ENCODE measurements around the gene ZGLP1. TPM values are rescaled to one million over a fixed set of nuclear protein-coding genes. Genes with fewer than 3 reads are reported as not detected.

Gene ZGLP1
- total and polyA plus RNA-seq, 2 of the 13 experiments (the other 11 are each of a cell fraction or from before 2014, with no cell fraction given), result 2.4 to 3.0 TPM

DNA sequence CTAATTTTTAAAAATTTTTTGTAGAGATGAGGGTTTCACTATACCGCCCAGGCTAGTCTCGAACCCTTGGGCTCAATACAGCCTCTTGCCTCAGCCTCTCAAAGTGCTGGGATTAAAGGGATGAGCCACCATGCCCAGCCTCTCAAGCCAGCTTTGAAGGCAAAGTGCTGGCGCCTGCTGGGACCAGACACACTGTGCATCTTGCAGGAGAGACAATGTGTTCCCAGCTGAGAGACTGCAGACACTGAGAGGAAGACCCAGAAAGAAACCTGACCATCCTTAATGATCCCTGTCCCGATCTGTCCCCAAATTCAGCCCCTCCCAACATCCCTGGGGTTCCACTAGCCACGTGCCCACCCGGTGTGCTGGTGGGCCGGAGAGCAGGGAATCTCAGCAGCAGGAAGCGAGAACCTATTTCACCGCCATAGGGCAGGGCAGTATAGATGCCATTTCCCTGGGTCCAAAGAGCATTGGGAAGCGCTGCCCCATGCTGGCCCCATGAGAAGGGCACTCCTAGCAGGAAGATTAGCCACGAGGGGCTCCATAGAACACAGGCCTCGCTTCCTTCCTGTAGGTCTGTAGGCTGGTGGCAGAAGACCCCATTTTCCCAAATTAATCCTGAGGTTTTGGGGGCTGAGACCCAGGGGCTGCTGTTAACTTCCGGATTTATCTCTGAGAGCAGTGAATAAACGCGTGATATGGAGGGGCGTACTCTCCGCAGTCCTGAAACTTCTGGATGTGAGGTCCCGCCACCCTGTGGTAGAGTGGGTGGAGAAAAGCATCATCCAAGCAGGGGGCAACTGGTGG lies 22.7 kb upstream of the ZGLP1 start (continued):
- no peak for TF ChIP-seq GPN1 (CRISPR knock-in tag; IDR thresholded peaks at IDR 0.05; ENCODE audit: borderline replicate concordance)
- no peak for TF ChIP-seq ZSCAN21 (CRISPR knock-in tag; IDR thresholded peaks at IDR 0.05; ENCODE audit: borderline replicate concordance)
- TF ChIP-seq, protein P1, sequence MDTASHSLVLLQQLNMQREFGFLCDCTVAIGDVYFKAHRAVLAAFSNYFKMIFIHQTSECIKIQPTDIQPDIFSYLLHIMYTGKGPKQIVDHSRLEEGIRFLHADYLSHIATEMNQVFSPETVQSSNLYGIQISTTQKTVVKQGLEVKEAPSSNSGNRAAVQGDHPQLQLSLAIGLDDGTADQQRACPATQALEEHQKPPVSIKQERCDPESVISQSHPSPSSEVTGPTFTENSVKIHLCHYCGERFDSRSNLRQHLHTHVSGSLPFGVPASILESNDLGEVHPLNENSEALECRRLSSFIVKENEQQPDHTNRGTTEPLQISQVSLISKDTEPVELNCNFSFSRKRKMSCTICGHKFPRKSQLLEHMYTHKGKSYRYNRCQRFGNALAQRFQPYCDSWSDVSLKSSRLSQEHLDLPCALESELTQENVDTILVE (CRISPR knock-in tag; IDR thresholded peaks at IDR 0.05), result 0 out of 2 replicates have a peak, but pooled peaks have one; percentile 10
- TF ChIP-seq, protein P2, sequence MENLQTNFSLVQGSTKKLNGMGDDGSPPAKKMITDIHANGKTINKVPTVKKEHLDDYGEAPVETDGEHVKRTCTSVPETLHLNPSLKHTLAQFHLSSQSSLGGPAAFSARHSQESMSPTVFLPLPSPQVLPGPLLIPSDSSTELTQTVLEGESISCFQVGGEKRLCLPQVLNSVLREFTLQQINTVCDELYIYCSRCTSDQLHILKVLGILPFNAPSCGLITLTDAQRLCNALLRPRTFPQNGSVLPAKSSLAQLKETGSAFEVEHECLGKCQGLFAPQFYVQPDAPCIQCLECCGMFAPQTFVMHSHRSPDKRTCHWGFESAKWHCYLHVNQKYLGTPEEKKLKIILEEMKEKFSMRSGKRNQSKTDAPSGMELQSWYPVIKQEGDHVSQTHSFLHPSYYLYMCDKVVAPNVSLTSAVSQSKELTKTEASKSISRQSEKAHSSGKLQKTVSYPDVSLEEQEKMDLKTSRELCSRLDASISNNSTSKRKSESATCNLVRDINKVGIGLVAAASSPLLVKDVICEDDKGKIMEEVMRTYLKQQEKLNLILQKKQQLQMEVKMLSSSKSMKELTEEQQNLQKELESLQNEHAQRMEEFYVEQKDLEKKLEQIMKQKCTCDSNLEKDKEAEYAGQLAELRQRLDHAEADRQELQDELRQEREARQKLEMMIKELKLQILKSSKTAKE (CRISPR knock-in tag; IDR thresholded peaks at IDR 0.05; ENCODE audit: borderline replicate concordance), result no peak
- TF ChIP-seq SRSF9 (IDR thresholded peaks at IDR 0.05; ENCODE audit: borderline replicate concordance, insufficient read depth, low read depth, low read length, poor library complexity, severe bottlenecking), result no peak
- 0 out of 2 replicates have a peak, but pooled peaks have one; percentile 30 for TF ChIP-seq ZNF431 (CRISPR knock-in tag; IDR thresholded peaks at IDR 0.05; ENCODE audit: borderline replicate concordance, low read depth)
- TF ChIP-seq, protein P3, sequence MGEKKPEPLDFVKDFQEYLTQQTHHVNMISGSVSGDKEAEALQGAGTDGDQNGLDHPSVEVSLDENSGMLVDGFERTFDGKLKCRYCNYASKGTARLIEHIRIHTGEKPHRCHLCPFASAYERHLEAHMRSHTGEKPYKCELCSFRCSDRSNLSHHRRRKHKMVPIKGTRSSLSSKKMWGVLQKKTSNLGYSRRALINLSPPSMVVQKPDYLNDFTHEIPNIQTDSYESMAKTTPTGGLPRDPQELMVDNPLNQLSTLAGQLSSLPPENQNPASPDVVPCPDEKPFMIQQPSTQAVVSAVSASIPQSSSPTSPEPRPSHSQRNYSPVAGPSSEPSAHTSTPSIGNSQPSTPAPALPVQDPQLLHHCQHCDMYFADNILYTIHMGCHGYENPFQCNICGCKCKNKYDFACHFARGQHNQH (CRISPR knock-in tag; IDR thresholded peaks at IDR 0.05), result 0 out of 2 replicates have a peak, but pooled peaks have one; percentile 9
- no peak for TF ChIP-seq ZNF720 (CRISPR knock-in tag; IDR thresholded peaks at IDR 0.05)
- TF ChIP-seq ZNF816 (CRISPR knock-in tag; IDR thresholded peaks at IDR 0.05; ENCODE audit: borderline replicate concordance), result no peak
- TF ChIP-seq SP140L (CRISPR knock-in tag; IDR thresholded peaks at IDR 0.05; ENCODE audit: borderline replicate concordance), result no peak
- TF ChIP-seq, protein P4, sequence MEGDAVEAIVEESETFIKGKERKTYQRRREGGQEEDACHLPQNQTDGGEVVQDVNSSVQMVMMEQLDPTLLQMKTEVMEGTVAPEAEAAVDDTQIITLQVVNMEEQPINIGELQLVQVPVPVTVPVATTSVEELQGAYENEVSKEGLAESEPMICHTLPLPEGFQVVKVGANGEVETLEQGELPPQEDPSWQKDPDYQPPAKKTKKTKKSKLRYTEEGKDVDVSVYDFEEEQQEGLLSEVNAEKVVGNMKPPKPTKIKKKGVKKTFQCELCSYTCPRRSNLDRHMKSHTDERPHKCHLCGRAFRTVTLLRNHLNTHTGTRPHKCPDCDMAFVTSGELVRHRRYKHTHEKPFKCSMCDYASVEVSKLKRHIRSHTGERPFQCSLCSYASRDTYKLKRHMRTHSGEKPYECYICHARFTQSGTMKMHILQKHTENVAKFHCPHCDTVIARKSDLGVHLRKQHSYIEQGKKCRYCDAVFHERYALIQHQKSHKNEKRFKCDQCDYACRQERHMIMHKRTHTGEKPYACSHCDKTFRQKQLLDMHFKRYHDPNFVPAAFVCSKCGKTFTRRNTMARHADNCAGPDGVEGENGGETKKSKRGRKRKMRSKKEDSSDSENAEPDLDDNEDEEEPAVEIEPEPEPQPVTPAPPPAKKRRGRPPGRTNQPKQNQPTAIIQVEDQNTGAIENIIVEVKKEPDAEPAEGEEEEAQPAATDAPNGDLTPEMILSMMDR (CRISPR knock-in tag; IDR thresholded peaks at IDR 0.05), result peak; percentile 12; the same call in 1 of the 2 replicates
- TF ChIP-seq, protein P5, sequence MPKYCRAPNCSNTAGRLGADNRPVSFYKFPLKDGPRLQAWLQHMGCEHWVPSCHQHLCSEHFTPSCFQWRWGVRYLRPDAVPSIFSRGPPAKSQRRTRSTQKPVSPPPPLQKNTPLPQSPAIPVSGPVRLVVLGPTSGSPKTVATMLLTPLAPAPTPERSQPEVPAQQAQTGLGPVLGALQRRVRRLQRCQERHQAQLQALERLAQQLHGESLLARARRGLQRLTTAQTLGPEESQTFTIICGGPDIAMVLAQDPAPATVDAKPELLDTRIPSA (CRISPR knock-in tag; IDR thresholded peaks at IDR 0.05; ENCODE audit: borderline replicate concordance), result no peak
- no peak for TF ChIP-seq MAZ (IDR thresholded peaks at IDR 0.05; ENCODE audit: borderline replicate concordance, low read depth, low read length)
- 0 out of 2 replicates have a peak, but pooled peaks have one; percentile 8 for TF ChIP-seq MAZ (CRISPR knock-in tag; IDR thresholded peaks at IDR 0.05; ENCODE audit: low read depth)
- TF ChIP-seq ELF3 (CRISPR knock-in tag; IDR thresholded peaks at IDR 0.05), result peak; percentile 41; the same call in 1 of the 2 replicates
- no peak for TF ChIP-seq MAFF (IDR thresholded peaks at IDR 0.05; ENCODE audit: low read depth, low read length)
- TF ChIP-seq RELA (CRISPR knock-in tag; IDR thresholded peaks at IDR 0.05), result no peak
- TF ChIP-seq, protein P6, sequence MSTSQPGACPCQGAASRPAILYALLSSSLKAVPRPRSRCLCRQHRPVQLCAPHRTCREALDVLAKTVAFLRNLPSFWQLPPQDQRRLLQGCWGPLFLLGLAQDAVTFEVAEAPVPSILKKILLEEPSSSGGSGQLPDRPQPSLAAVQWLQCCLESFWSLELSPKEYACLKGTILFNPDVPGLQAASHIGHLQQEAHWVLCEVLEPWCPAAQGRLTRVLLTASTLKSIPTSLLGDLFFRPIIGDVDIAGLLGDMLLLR (CRISPR knock-in tag; IDR thresholded peaks at IDR 0.05), result no peak

Measured in HepG2 (cell line).